GM18873 (cell line): ENCODE data around the gene ABLIM1.

Experiments
- ATAC-seq: cut with Tn5 transposase; IDR thresholded peaks from one replicate; pipeline ENCODE4 v1.9.1; 2021; ENCODE audit warnings: mild to moderate bottlenecking, moderate library complexity, moderate number of reproducible peaks; ENCODE audit not compliant: unreplicated experiment, low FRiP score

ABLIM1 gene

GRCh38 chr10:114430688-114431413, 227.2 kb downstream of the ABLIM1 start:
- no peak for ATAC-seq

- ATAC-seq, result no peak
Measured at GRCh38 chr10:114429581-114430335, 228.3 kb downstream of the ABLIM1 start.

- no peak for ATAC-seq
Measured at GRCh38 chr10:114427124-114427852, 230.8 kb downstream of the ABLIM1 start.

- ATAC-seq, result no peak
Measured at GRCh38 chr10:114426476-114426875, 231.6 kb downstream of the ABLIM1 start.

GRCh38 chr10:114420811-114421485, 237.1 kb downstream of the ABLIM1 start:
- ATAC-seq, result no peak

GRCh38 chr10:114418109-114418508, 240.0 kb downstream of the ABLIM1 start:
- ATAC-seq, result no peak

GRCh38 chr10:114412907-114413797, 244.9 kb downstream of the ABLIM1 start:
- ATAC-seq, result no peak

GRCh38 chr10:114408968-114409444, 249.1 kb downstream of the ABLIM1 start:
- ATAC-seq, result no peak

GRCh38 chr10:114408112-114408967, 249.7 kb downstream of the ABLIM1 start:
- no peak for ATAC-seq

GRCh38 chr10:114406455-114406854, 251.6 kb downstream of the ABLIM1 start:
- ATAC-seq, result no peak

GRCh38 chr10:114405011-114405350, 253.1 kb downstream of the ABLIM1 start:
- ATAC-seq, result no peak

GRCh38 chr10:114404171-114405010, 253.7 kb downstream of the ABLIM1 start, which contains the start of gene AFAP1L2:
Gene AFAP1L2 (minus strand): TSS chr10:114404502. CDS start chr10:114404455, 47 bp downstream.
- ATAC-seq, result no peak

GRCh38 chr10:114403541-114404161, 254.4 kb downstream of the ABLIM1 start:
- no peak for ATAC-seq

GRCh38 chr10:114402871-114403540, 255.1 kb downstream of the ABLIM1 start:
- no peak for ATAC-seq

GRCh38 chr10:114402233-114402632, 255.8 kb downstream of the ABLIM1 start:
- no peak for ATAC-seq

GRCh38 chr10:114401195-114401791, 256.8 kb downstream of the ABLIM1 start:
- no peak for ATAC-seq
